Erythroblast (primary cell): ENCODE results near the gene SPNS2.

Experiments
- GATA1 ChIP-seq: IDR thresholded peaks from 2 replicates; pipeline ENCODE4 v1.6.1; 2011; ENCODE audit warnings: low read depth, mild to moderate bottlenecking, control low read depth, low read length, moderate library complexity
- POLR2A ChIP-seq: IDR thresholded peaks from 2 replicates; pipeline ENCODE4 v1.6.1; 2011; ENCODE audit warnings: mild to moderate bottlenecking, low read length

- TF ChIP-seq POLR2A (no peak), GATA1 (no peak)
Observed at GRCh38 chr17:4572131-4572530, 73.5 kb downstream of the SPNS2 start.
